ENCODE measurements around the gene ITGB5. TPM values are rescaled to one million over a fixed set of nuclear protein-coding genes. Genes with fewer than 3 reads are reported as not detected.

ITGB5 gene
- total RNA-seq, 2 experiments from 2014 or later, result 0.47 to 0.85 TPM

- POLR2A ChIA-PET, result interaction anchor here (1.0 to 1.5 kb wide), 2 partner anchors 8 to 579 kb away, joined by 3 to 7 read pairs; no protein-coding TSS in a partner anchor
Observed at GRCh38 chr3:124731760-124732159, 155.4 kb downstream of the ITGB5 start.

GRCh38 chr3:124730941-124731297 is 156.2 kb downstream of the ITGB5 start:
- Histone ChIP-seq H3K27ac (ENCODE audit: low read depth in 1 of 2, low read length in 2 of 2) (peak overlapping the region in 1 of 2 donors; percentile 54), H3K27me3 (ENCODE audit: control insufficient read depth in 1 of 2, insufficient read depth in 2 of 2, low read length in 2 of 2) (peaks cover 0 to 7% of the 10 kb centered on the region in 2 experiments), H3K9me3 (ENCODE audit: control insufficient read depth in 1 of 2, insufficient read depth in 1 of 2, low read length in 2 of 2) (no peaks in the 10 kb centered on the region), H3K4me1 (ENCODE audit: insufficient read depth, low read length) (peaks cover 21% of the 10 kb centered on the region), H3K4me3 (ENCODE audit: low read length) (peak overlapping the region; percentile 78), H3K36me3 (ENCODE audit: insufficient read depth, low read length) (peaks cover 10% of the 10 kb centered on the region)
- POLR2A ChIA-PET, result interaction anchor here (1.0 to 1.6 kb wide), 4 partner anchors 9 to 865 kb away, joined by 3 to 7 read pairs (median 6); partner anchors contain the start of gene OSBPL11
- Mint-ChIP-seq H3K9me3 (no peaks in the 10 kb centered on the region), H3K36me3 (ENCODE audit: low read depth) (peaks cover 41% of the 10 kb centered on the region), H3K27ac (peak overlapping the region; percentile 94), H3K4me3 (peak overlapping the region; percentile 98), H3K27me3 (peaks cover 11% of the 10 kb centered on the region), H3K4me1 (ENCODE audit: low read depth) (peaks cover 44% of the 10 kb centered on the region)
- intact Hi-C loops (cut with DNase I, micrococcal nuclease), result loop anchor here in 1 of 2 experiments (2.0 to 10.0 kb wide), 7 partner anchors 321 to 1354 kb away; partner anchors contain the start of genes HACD2, OSBPL11, SLC41A3 and ZNF148
- no peak for TF ChIP-seq CTCF (IDR thresholded peaks at IDR 0.05)
- DNase-seq, result no peak
- CTCF ChIA-PET, result no interaction called here
- ATAC-seq (ENCODE audit: poor library complexity), result no peak

More at GRCh38 chr3:124731760-124732159, 155.4 kb downstream of the ITGB5 start:
- CTCF ChIA-PET, result interaction anchor here (1.4 kb wide), 1 partner anchor 854 kb away, joined by 4 read pairs; no protein-coding TSS in a partner anchor
- H3K4me3 ChIP-seq (ENCODE audit: low read length), result no peak overlapping the region
- Mint-ChIP-seq H3K4me3 (peak overlapping the region; percentile 98), H3K9me3 (no peaks in the 10 kb centered on the region), H3K27ac (peak overlapping the region; percentile 94), H3K36me3 (ENCODE audit: low read depth) (peaks cover 50% of the 10 kb centered on the region), H3K27me3 (peaks cover 3% of the 10 kb centered on the region), H3K4me1 (ENCODE audit: low read depth) (peaks cover 44% of the 10 kb centered on the region)
- H3K27me3 ChIP-seq (ENCODE audit: control insufficient read depth in 1 of 2, insufficient read depth in 2 of 2, low read length in 2 of 2), result peaks cover 0 to 3% of the 10 kb centered on the region in 2 experiments
- no peak for ATAC-seq (ENCODE audit: poor library complexity)
- H3K27ac ChIP-seq (ENCODE audit: low read depth in 1 of 2, low read length in 2 of 2), result no peak overlapping the region
- no peaks in the 10 kb centered on the region for H3K9me3 ChIP-seq (ENCODE audit: control insufficient read depth in 1 of 2, insufficient read depth in 1 of 2, low read length in 2 of 2)
- peaks cover 10% of the 10 kb centered on the region for H3K36me3 ChIP-seq (ENCODE audit: insufficient read depth, low read length)
- DNase-seq, result no peak
- intact Hi-C loops (cut with DNase I, micrococcal nuclease), result loop anchor here in 1 of 2 experiments (2.0 to 10.0 kb wide), 7 partner anchors 321 to 1353 kb away; partner anchors contain the start of genes HACD2, OSBPL11, SLC41A3 and ZNF148
- H3K4me1 ChIP-seq (ENCODE audit: insufficient read depth, low read length), result peaks cover 21% of the 10 kb centered on the region
- no peak for TF ChIP-seq CTCF (IDR thresholded peaks at IDR 0.05)

GRCh38 chr3:124730129-124730940 is 156.8 kb downstream of the ITGB5 start, which contains the start of gene UMPS:
UMPS (plus strand) TSS chr3:124730452; CDS start chr3:124730472, 20 bp downstream.
- ChIA-PET POLR2A (interaction anchor here (1.1 to 1.6 kb wide), 3 partner anchors 10 to 865 kb away, joined by 5 to 7 read pairs (median 6); partner anchors contain the start of gene OSBPL11), CTCF (interaction anchor here (2.1 kb wide), 1 partner anchor 171 kb away, joined by 6 read pairs; no protein-coding TSS in a partner anchor)
- H3K27me3 Mint-ChIP-seq, result peaks cover 17% of the 10 kb centered on the region
- peak within 1 kb of the TSS; percentile 94 for H3K27ac Mint-ChIP-seq
- H3K9me3 ChIP-seq (ENCODE audit: control insufficient read depth in 1 of 2, insufficient read depth in 1 of 2, low read length in 2 of 2), result no peaks in the 10 kb centered on the region
- peak within 1 kb of the TSS; percentile 78 for H3K4me3 ChIP-seq (ENCODE audit: low read length)
- intact Hi-C loops (cut with DNase I, micrococcal nuclease), result loop anchor here in 1 of 2 experiments (2.0 to 10.0 kb wide), 7 partner anchors 322 to 1354 kb away; partner anchors contain the start of genes HACD2, OSBPL11, SLC41A3 and ZNF148
- peaks cover 44% of the 10 kb centered on the region for H3K4me1 Mint-ChIP-seq (ENCODE audit: low read depth)
- H3K4me1 ChIP-seq (ENCODE audit: insufficient read depth, low read length), result peaks cover 21% of the 10 kb centered on the region
- peak within 1 kb of the TSS; percentile 98 for H3K4me3 Mint-ChIP-seq
- no peaks in the 10 kb centered on the region for H3K9me3 Mint-ChIP-seq
- H3K27me3 ChIP-seq (ENCODE audit: control insufficient read depth in 1 of 2, insufficient read depth in 2 of 2, low read length in 2 of 2), result peaks cover 5 to 11% of the 10 kb centered on the region in 2 experiments
- peak; percentile 97 for ATAC-seq (ENCODE audit: poor library complexity)
- peaks cover 36% of the 10 kb centered on the region for H3K36me3 Mint-ChIP-seq (ENCODE audit: low read depth)
- peak within 1 kb of the TSS; percentile 54 to 76 for H3K27ac ChIP-seq (ENCODE audit: low read depth in 1 of 2, low read length in 2 of 2)
- H3K36me3 ChIP-seq (ENCODE audit: insufficient read depth, low read length), result peaks cover 8% of the 10 kb centered on the region
- no peak for TF ChIP-seq CTCF (IDR thresholded peaks at IDR 0.05)
- peak; percentile 83 to 95 (median 91) for DNase-seq

All from CD4-positive, alpha-beta T cell (primary cell).